Mammary epithelial cell (primary cell): ENCODE data around the gene MAGEC2.

Experiments
- CTCF ChIP-seq, 2 donors: IDR thresholded peaks in 1 of 2; conservative IDR thresholded peaks in 1 of 2; 2 replicates each; pipeline ENCODE4 v1.5.1; 2011 to 2012; ENCODE audit warnings: inconsistent platforms in 2 of 2, low read length in 2 of 2, mild to moderate bottlenecking in 2 of 2, control low read depth in 1 of 2, low read depth in 1 of 2; ENCODE audit not compliant: insufficient read depth in 1 of 2; ENCODE audit errors: extremely low read depth in 1 of 2
- EZH2 ChIP-seq: IDR thresholded peaks from 2 replicates; pipeline ENCODE4 v1.6.1; 2012; ENCODE audit warnings: low read length, inconsistent platforms, borderline replicate concordance

- no peak for TF ChIP-seq EZH2
- TF ChIP-seq CTCF (conservative IDR thresholded peaks at IDR 0.05 in 1 of 2, IDR thresholded peaks at IDR 0.05 in 1 of 2; ENCODE audit: extremely low read depth in 1 of 2, insufficient read depth in 1 of 2, low read depth in 1 of 2, low read length in 2 of 2): no peak
Measured at GRCh38 chrX:142251202-142251601, 46.1 kb upstream of the MAGEC2 start.
